GM08714 (cell line): ENCODE measurements around the gene BCHE.
"Not testable (repeated sequence)": the region's sequence is repeated elsewhere in the genome, so short reads cannot be mapped to it uniquely, and the experiment has no call there.

Source experiments
- H3K4me3 ChIP-seq: fragments of 200-500 bp; sonication (Bioruptor generic); 2 replicates; pipeline ENCODE4 v1.5.1; 2014; ENCODE audit warnings: mild to moderate bottlenecking, low read length, inconsistent platforms
- ZNF274 ChIP-seq: IDR thresholded peaks from 2 replicates; pipeline ENCODE4 v1.6.1; 2012; ENCODE audit warnings: mild to moderate bottlenecking, low read depth, low read length

Gene BCHE

GRCh38 chr3:165837801-165838200 lies 578 bp upstream of the BCHE start:
- H3K4me3 ChIP-seq, result no peak overlapping the region
- TF ChIP-seq ZNF274, result no peak

GRCh38 chr3:165835431-165835830 lies 1.8 kb downstream of the BCHE start:
- no peak overlapping the region; the same call in 1 of the 2 replicates for H3K4me3 ChIP-seq

GRCh38 chr3:165830746-165831145 lies 6.5 kb downstream of the BCHE start:
- no peak for TF ChIP-seq ZNF274
- no peak overlapping the region for H3K4me3 ChIP-seq

More at GRCh38 chr3:165835431-165835830, 1.8 kb downstream of the BCHE start:
- no peak for TF ChIP-seq ZNF274

- no peak overlapping the region for H3K4me3 ChIP-seq
- no peak for TF ChIP-seq ZNF274
Measured at GRCh38 chr3:165827883-165828282, 9.3 kb downstream of the BCHE start.

GRCh38 chr3:165827233-165827632 lies 10.0 kb downstream of the BCHE start:
- TF ChIP-seq ZNF274, result no peak
- no peak overlapping the region for H3K4me3 ChIP-seq

GRCh38 chr3:165820671-165821123 lies 16.5 kb downstream of the BCHE start:
- no peak for TF ChIP-seq ZNF274

GRCh38 chr3:165817160-165817709 lies 20.0 kb downstream of the BCHE start:
- no peak for TF ChIP-seq ZNF274
- H3K4me3 ChIP-seq, result no peak overlapping the region

More at GRCh38 chr3:165820671-165821123, 16.5 kb downstream of the BCHE start:
- H3K4me3 ChIP-seq, result no peak overlapping the region

GRCh38 chr3:165816209-165816608 lies 21.0 kb downstream of the BCHE start:
- no peak for TF ChIP-seq ZNF274
- no peak overlapping the region for H3K4me3 ChIP-seq

GRCh38 chr3:165815682-165816081 lies 21.5 kb downstream of the BCHE start:
- no peak for TF ChIP-seq ZNF274
- no peak overlapping the region for H3K4me3 ChIP-seq

GRCh38 chr3:165814380-165814779 lies 22.8 kb downstream of the BCHE start:
- TF ChIP-seq ZNF274, result no peak
- H3K4me3 ChIP-seq, result no peak overlapping the region

GRCh38 chr3:165807937-165808336 lies 29.3 kb downstream of the BCHE start:
- not testable (repeated sequence) for H3K4me3 ChIP-seq

GRCh38 chr3:165805946-165806561 lies 31.2 kb downstream of the BCHE start:
- no peak for TF ChIP-seq ZNF274
- no peak overlapping the region for H3K4me3 ChIP-seq

GRCh38 chr3:165803471-165803870 lies 33.8 kb downstream of the BCHE start:
- H3K4me3 ChIP-seq, result no peak overlapping the region
- no peak for TF ChIP-seq ZNF274

GRCh38 chr3:165800970-165801369 lies 36.3 kb downstream of the BCHE start:
- no peak overlapping the region for H3K4me3 ChIP-seq
- no peak for TF ChIP-seq ZNF274

- H3K4me3 ChIP-seq, result no peak overlapping the region
- no peak for TF ChIP-seq ZNF274
Measured at GRCh38 chr3:165799026-165799425, 38.2 kb downstream of the BCHE start.

GRCh38 chr3:165797551-165797950 lies 39.7 kb downstream of the BCHE start:
- H3K4me3 ChIP-seq, result no peak overlapping the region
- TF ChIP-seq ZNF274, result no peak
